Left ventricle myocardium inferior (tissue), 1 donor: ENCODE data around the gene ZNF285. TPM values are rescaled to one million over a fixed set of nuclear protein-coding genes. Genes with fewer than 3 reads are reported as not detected.
"Not testable (repeated sequence)": the region's sequence is repeated elsewhere in the genome, so short reads cannot be mapped to it uniquely, and the experiment has no call there.

Source experiments
- DNase-seq: peaks from one replicate; pipeline ENCODE4 v3.0.0-alpha.2; 2020
- H3K27ac ChIP-seq: fragments of 200-600 bp; replicated peaks from 2 replicates; pipeline ENCODE4 v1.8.0; 2021
- H3K27me3 ChIP-seq: fragments of 200-600 bp; 2 replicates; pipeline ENCODE4 v1.8.0; 2021; ENCODE audit warnings: low read depth
- H3K36me3 ChIP-seq: fragments of 200-600 bp; 2 replicates; pipeline ENCODE4 v1.8.0; 2021
- H3K4me1 ChIP-seq: fragments of 200-600 bp; 2 replicates; pipeline ENCODE4 v1.8.0; 2021
- H3K4me3 ChIP-seq: fragments of 200-600 bp; 2 replicates; pipeline ENCODE4 v1.8.0; 2021; ENCODE audit warnings: mild to moderate bottlenecking, moderate library complexity
- H3K9me3 ChIP-seq: fragments of 200-600 bp; replicated peaks from 2 replicates; pipeline ENCODE4 v1.8.0; 2021
- intact Hi-C: fragments of 100-400 bp; cut with micrococcal nuclease; formaldehyde crosslinking; loops from one replicate; pipeline ENCODE4 v1.11.0; 2022
- long read RNA-seq: library from polyadenylated mRNA; unstranded; transcript quantifications from one replicate; pipeline ENCODE4 v2.0.0, GENCODE V29; 2021
- total RNA-seq: library from RNA; stranded (reverse); fragmentation: NEBNext Ultra II Directional; extraction: Animal tissue kit (Norgen Biotek cat#: 25700); gene quantifications from one replicate; pipeline ENCODE4 v1.2.1, GENCODE V29; 2021
- TF ChIP-seq, protein P1 (sequence below): fragments of 200-600 bp; IDR thresholded peaks from 2 replicates; pipeline ENCODE4 v1.8.0; 2021; ENCODE audit warnings: antibody characterized with exemption, mild to moderate bottlenecking, borderline replicate concordance
- donor health status: DM: no; HTN: yes; CAD: no; lungs with severe emphysema.

The ZNF285 gene
- total RNA-seq: 5.4 TPM
- long read RNA-seq, full-length matches to known transcripts: 2 of 4 reads
- long read RNA-seq, partial matches to known transcripts: 1 of 4 reads
- long read RNA-seq, other reads (novel, unspliced or antisense): 1 of 4 reads

DNA sequence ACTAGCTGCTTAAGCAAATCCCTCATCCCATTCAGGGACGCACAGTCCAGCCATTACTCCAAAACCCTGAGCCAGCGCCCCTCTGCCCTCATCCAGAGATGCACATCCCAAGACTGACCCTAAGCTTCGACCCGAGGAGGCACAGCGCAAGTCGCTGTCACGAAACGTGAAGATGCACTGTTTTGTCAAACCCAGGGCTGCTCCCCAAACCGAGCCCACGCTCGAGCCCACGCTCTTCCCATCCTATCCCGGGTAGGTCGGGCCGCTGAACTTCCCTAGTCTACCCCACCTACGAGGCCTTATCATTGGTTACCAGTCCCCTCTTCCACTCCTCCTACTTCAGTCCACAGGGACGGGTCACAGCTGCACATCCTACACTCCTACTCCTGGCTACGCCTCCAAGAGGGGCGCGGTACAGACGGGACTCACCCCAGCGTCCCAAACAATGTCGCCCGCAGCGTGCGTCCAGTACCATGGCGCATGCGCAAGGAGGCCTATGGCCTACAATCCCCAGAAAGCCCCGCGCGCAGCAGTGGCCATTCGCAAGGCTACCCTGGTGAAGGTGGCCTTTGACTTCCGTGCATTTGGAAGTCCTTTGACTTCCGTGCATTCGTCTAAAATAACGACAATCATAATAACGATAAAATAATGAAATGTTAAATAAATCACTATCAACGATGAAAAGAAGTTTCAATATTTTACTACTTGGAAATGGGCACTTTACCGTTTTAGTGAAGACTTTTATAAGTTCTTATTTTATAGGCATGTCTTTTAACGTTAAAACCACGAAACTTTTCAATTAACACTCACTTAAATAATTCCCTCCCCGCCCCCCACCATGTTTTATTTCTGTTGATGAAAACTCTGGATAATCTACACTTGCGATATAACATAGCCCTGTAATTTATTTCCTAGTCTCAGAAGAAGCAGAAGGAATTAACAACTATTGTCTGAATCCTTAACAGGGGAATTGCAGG, at the start of gene ZNF285:
TSS of gene ZNF285 (minus strand) at position 470 of the 977 bp plus-strand sequence. CDS start 4,395 bp downstream, outside the sequence.
- H3K36me3 ChIP-seq: peaks cover 9% of the 10 kb centered on the region
- peak within 1 kb of the TSS; percentile 63 for H3K27ac ChIP-seq
- intact Hi-C loops: no loop called here
- peaks cover 7% of the 10 kb centered on the region for H3K4me1 ChIP-seq
- TF ChIP-seq, protein P1, sequence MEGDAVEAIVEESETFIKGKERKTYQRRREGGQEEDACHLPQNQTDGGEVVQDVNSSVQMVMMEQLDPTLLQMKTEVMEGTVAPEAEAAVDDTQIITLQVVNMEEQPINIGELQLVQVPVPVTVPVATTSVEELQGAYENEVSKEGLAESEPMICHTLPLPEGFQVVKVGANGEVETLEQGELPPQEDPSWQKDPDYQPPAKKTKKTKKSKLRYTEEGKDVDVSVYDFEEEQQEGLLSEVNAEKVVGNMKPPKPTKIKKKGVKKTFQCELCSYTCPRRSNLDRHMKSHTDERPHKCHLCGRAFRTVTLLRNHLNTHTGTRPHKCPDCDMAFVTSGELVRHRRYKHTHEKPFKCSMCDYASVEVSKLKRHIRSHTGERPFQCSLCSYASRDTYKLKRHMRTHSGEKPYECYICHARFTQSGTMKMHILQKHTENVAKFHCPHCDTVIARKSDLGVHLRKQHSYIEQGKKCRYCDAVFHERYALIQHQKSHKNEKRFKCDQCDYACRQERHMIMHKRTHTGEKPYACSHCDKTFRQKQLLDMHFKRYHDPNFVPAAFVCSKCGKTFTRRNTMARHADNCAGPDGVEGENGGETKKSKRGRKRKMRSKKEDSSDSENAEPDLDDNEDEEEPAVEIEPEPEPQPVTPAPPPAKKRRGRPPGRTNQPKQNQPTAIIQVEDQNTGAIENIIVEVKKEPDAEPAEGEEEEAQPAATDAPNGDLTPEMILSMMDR: no peak
- peaks cover 55% of the 10 kb centered on the region for H3K9me3 ChIP-seq
- DNase-seq: peak; percentile 96
- peak within 1 kb of the TSS; percentile 74 for H3K4me3 ChIP-seq
- peaks cover 8% of the 10 kb centered on the region for H3K27me3 ChIP-seq

DNA sequence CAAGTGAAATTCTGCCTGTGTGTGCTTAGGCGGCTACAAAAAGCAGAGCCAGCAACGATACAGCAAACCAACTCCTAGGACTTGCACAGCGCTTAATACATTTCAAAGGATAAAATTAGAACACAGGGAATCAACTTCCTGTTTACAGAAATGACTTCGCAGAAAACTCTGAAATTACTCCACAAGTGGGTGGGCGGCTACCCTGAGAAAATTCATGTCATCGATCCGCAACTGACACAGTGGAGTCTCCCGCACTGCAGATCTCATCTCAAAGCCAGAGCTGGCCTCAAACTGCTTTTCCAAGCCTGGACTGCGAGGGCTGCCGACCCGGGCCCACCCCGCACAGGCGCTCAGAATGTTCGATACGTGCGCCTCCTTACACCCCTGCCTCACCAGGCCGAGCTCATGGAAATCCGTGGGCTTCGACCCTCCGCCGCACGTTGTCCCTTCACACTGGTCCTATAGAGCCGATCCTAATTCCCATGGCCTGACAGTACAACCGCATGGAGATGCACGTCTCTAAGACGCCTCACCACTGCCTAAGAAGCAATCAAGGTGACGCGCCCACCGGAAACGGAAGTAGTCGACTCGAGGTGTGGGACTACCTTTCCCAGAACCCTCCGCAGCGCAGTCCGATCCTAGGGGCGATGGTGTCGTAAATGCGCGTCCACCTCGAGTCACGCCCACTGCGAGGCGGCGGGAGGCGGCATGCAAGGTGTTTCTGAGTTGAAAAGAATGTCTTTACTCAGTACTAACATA, 46.7 kb upstream of the ZNF285 start, which contains the start of gene ZNF229:
TSS of gene ZNF229 (minus strand) at position 557 of the 759 bp plus-strand sequence. CDS start 5,625 bp downstream, outside the sequence.
- Histone ChIP-seq H3K36me3 (peaks cover 43% of the 10 kb centered on the region), H3K9me3 (peaks cover 69% of the 10 kb centered on the region), H3K27ac (peak within 1 kb of the TSS; percentile 63), H3K4me1 (peaks cover 23% of the 10 kb centered on the region), H3K27me3 (peaks cover 9% of the 10 kb centered on the region), H3K4me3 (peak within 1 kb of the TSS; percentile 76)
- peak; percentile 88 for DNase-seq
- TF ChIP-seq, protein P1: no peak
- intact Hi-C loops: no loop called here

DNA sequence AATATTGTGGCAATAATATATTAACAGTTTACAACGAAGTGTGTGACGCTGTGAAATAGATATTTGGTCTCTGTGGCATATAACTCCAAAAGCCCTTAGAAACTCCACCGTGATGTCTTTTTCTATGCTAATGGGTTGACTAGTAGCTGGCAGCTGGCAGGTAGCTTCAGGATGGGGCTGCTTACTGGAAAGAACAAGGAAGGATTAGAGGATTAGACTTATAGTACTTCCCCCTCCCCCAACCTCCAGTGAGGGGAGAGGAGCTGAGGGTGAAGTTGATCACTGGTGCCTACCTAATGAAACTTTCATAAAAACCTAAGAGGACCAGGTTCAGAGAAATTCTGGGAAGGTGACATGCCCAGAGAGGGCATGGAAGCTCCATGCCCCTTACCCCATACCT, 37.0 kb upstream of the ZNF285 start:
- Histone ChIP-seq H3K36me3 (peaks cover 100% of the 10 kb centered on the region), H3K4me1 (no peaks in the 10 kb centered on the region), H3K27ac (no peak overlapping the region), H3K27me3 (no peaks in the 10 kb centered on the region), H3K4me3 (no peak overlapping the region), H3K9me3 (peaks cover 100% of the 10 kb centered on the region)
- DNase-seq: no peak
- intact Hi-C loops: no loop called here
- TF ChIP-seq, protein P1: no peak

DNA sequence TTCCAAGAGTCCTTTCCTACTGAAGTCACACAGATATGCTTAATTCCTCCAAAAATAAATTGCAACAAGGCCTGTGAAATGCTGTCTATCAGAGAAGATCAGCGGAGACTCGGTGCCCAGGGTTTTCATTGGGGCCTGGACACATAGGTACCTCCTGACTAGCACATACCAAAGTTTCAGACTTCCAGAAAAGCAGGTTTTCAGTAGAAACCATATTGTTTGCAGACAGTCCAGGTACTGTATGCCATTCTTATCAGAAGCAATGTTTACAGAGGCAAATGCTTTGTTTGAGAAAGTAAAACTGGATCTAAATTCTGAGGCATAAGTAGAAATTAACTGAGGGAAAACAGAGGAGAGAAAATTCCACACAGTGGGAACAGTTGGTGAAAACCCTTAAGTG, 34.0 kb upstream of the ZNF285 start:
- Histone ChIP-seq H3K36me3 (peaks cover 98% of the 10 kb centered on the region), H3K9me3 (peaks cover 100% of the 10 kb centered on the region), H3K27ac (no peak overlapping the region), H3K4me1 (no peaks in the 10 kb centered on the region), H3K4me3 (no peak overlapping the region), H3K27me3 (no peaks in the 10 kb centered on the region)
- intact Hi-C loops: no loop called here
- TF ChIP-seq, protein P1: no peak
- DNase-seq: no peak

DNA sequence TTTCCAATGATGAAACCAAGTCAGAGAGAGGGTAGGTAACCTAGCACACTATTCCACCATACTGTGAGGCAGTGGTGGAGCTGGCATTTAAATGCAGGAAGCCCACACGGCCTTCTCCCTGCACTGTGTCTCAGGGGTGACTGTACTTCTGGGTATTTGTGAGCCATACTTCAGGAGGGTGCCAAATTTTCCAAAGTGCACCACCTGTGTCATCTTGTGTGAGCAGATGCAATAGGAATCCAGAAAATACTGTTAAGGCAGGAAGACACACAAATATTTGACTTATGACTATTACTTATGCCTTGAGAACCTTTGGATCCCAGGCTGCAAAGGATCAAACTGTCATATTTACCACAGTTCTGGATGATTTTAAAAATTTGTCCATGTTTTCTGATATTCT, 29.5 kb upstream of the ZNF285 start:
- Histone ChIP-seq H3K27ac (no peak overlapping the region), H3K27me3 (no peaks in the 10 kb centered on the region), H3K9me3 (peaks cover 100% of the 10 kb centered on the region), H3K4me1 (no peaks in the 10 kb centered on the region), H3K4me3 (no peak overlapping the region), H3K36me3 (peaks cover 97% of the 10 kb centered on the region)
- intact Hi-C loops: no loop called here
- TF ChIP-seq, protein P1: no peak
- no peak for DNase-seq

DNA sequence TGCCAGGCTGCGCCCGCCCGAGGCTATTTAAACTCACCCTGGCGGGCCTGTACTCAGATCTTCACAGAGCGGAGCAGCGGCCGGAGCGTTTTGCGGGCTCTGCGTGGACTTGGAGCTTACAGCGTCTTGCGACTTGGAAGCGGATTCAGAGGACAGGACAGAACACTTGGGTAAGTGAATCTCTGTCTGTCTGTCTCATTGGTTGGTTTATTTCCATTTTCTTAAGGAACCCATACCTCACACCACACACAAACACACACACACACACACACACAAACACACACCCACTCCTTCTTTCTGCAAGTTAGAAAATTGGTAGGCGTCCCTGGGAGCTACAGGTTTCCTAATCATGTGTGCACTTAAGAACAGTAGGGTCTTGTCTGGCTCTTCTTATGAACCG, 14.1 kb upstream of the ZNF285 start:
- H3K4me1 ChIP-seq, H3K4me3 ChIP-seq, DNase-seq, intact Hi-C loops, H3K27ac ChIP-seq, H3K36me3 ChIP-seq: not testable (repeated sequence)
- Histone ChIP-seq H3K27me3 (peaks cover 19% of the 10 kb centered on the region), H3K9me3 (peaks cover 65% of the 10 kb centered on the region)

DNA sequence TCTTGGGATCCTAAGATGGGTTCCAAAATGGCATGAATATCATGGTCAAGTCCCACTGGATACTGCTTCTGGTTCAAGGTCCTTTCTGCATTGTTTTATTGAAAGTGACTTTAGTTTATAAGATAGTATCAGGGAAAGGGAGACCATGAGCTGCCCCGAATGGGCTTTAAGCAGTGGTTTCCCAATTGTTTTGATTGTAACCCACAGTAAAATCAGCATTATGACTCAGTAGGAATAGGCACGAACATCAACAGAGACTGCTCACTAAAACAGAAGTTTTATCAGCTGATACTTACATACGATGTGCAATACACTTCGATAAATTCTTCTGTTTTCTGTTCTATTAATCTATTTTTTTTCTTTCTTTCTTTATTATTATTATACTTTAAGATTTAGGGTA, 12.1 kb downstream of the ZNF285 start:
- intact Hi-C loops, H3K27me3 ChIP-seq, H3K27ac ChIP-seq, DNase-seq, H3K4me3 ChIP-seq, H3K4me1 ChIP-seq: not testable (repeated sequence)
- Histone ChIP-seq H3K9me3 (peaks cover 66% of the 10 kb centered on the region), H3K36me3 (peaks cover 74% of the 10 kb centered on the region)
